ENCODE measurements around the gene SULT1A1. TPM values are rescaled to one million over a fixed set of nuclear protein-coding genes. Genes with fewer than 3 reads are reported as not detected.

SULT1A1 gene
- total and polyA plus RNA-seq, 2 of the 13 experiments (the other 11 are each of a cell fraction or from before 2014, with no cell fraction given), result 114 to 147 TPM

DNA sequence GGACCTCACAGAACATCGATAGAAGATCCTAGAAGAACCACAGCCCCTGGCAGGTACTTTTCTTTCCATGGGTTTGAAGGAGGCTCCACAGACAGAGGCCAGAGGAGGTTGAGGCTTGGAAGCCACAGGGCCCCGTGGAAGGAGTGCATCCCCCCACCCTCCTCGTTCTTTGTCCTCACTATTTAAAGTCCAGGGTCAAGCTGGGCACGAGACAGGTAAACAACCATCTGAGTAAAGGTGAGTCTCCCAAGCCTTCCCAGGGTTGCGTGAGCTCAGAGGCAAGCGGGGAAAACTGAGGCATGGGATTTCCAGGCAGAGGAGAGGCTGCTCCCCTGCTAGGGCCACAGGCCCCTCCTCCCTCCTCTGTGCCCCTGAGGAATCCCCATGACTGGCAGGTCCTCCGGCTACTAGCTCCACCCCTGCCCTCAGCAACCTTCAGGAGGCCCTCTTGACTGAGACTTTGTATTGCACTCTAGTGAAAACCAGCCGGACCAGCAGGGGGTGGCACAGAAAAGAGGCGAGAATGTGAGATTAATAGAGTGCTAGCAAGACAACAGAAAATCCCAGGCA lies 12.1 kb downstream of the SULT1A1 start (continued):
- TF ChIP-seq, protein P1, sequence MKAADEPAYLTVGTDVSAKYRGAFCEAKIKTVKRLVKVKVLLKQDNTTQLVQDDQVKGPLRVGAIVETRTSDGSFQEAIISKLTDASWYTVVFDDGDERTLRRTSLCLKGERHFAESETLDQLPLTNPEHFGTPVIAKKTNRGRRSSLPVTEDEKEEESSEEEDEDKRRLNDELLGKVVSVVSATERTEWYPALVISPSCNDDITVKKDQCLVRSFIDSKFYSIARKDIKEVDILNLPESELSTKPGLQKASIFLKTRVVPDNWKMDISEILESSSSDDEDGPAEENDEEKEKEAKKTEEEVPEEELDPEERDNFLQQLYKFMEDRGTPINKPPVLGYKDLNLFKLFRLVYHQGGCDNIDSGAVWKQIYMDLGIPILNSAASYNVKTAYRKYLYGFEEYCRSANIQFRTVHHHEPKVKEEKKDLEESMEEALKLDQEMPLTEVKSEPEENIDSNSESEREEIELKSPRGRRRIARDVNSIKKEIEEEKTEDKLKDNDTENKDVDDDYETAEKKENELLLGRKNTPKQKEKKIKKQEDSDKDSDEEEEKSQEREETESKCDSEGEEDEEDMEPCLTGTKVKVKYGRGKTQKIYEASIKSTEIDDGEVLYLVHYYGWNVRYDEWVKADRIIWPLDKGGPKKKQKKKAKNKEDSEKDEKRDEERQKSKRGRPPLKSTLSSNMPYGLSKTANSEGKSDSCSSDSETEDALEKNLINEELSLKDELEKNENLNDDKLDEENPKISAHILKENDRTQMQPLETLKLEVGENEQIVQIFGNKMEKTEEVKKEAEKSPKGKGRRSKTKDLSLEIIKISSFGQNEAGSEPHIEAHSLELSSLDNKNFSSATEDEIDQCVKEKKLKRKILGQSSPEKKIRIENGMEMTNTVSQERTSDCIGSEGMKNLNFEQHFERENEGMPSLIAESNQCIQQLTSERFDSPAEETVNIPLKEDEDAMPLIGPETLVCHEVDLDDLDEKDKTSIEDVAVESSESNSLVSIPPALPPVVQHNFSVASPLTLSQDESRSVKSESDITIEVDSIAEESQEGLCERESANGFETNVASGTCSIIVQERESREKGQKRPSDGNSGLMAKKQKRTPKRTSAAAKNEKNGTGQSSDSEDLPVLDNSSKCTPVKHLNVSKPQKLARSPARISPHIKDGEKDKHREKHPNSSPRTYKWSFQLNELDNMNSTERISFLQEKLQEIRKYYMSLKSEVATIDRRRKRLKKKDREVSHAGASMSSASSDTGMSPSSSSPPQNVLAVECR (CRISPR knock-in tag; IDR thresholded peaks at IDR 0.05; ENCODE audit: borderline replicate concordance), result peak; percentile 27; the same call in 1 of the 2 replicates
- 0 out of 2 replicates have a peak, but pooled peaks have one; percentile 55 for TF ChIP-seq CC2D1A (CRISPR knock-in tag; IDR thresholded peaks at IDR 0.05)
- no peak for TF ChIP-seq ZNF484 (CRISPR knock-in tag; IDR thresholded peaks at IDR 0.05; ENCODE audit: borderline replicate concordance, low read depth)
- TF ChIP-seq XBP1 (CRISPR knock-in tag; IDR thresholded peaks at IDR 0.05), result no peak
- peak; percentile 6; the same call in 1 of the 2 replicates for TF ChIP-seq CEBPG (CRISPR knock-in tag; IDR thresholded peaks at IDR 0.05)
- TF ChIP-seq, protein P2, sequence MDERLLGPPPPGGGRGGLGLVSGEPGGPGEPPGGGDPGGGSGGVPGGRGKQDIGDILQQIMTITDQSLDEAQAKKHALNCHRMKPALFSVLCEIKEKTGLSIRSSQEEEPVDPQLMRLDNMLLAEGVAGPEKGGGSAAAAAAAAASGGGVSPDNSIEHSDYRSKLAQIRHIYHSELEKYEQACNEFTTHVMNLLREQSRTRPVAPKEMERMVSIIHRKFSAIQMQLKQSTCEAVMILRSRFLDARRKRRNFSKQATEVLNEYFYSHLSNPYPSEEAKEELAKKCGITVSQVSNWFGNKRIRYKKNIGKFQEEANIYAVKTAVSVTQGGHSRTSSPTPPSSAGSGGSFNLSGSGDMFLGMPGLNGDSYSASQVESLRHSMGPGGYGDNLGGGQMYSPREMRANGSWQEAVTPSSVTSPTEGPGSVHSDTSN (CRISPR knock-in tag; IDR thresholded peaks at IDR 0.05), result peak; percentile 85
- no peak for TF ChIP-seq ZNF724P (CRISPR knock-in tag; IDR thresholded peaks at IDR 0.05; ENCODE audit: borderline replicate concordance)
- peak; percentile 61 for TF ChIP-seq BCL6 (CRISPR knock-in tag; IDR thresholded peaks at IDR 0.05)
- no peak for TF ChIP-seq ZNF615 (CRISPR knock-in tag; IDR thresholded peaks at IDR 0.05; ENCODE audit: borderline replicate concordance)
- peak; percentile 10 for TF ChIP-seq ZNF883 (CRISPR knock-in tag; IDR thresholded peaks at IDR 0.05; ENCODE audit: not compliant biosample characterization)
- peak; percentile 25; the same call in 1 of the 2 replicates for TF ChIP-seq FOXA3 (CRISPR knock-in tag; IDR thresholded peaks at IDR 0.05)
- TF ChIP-seq, protein P3, sequence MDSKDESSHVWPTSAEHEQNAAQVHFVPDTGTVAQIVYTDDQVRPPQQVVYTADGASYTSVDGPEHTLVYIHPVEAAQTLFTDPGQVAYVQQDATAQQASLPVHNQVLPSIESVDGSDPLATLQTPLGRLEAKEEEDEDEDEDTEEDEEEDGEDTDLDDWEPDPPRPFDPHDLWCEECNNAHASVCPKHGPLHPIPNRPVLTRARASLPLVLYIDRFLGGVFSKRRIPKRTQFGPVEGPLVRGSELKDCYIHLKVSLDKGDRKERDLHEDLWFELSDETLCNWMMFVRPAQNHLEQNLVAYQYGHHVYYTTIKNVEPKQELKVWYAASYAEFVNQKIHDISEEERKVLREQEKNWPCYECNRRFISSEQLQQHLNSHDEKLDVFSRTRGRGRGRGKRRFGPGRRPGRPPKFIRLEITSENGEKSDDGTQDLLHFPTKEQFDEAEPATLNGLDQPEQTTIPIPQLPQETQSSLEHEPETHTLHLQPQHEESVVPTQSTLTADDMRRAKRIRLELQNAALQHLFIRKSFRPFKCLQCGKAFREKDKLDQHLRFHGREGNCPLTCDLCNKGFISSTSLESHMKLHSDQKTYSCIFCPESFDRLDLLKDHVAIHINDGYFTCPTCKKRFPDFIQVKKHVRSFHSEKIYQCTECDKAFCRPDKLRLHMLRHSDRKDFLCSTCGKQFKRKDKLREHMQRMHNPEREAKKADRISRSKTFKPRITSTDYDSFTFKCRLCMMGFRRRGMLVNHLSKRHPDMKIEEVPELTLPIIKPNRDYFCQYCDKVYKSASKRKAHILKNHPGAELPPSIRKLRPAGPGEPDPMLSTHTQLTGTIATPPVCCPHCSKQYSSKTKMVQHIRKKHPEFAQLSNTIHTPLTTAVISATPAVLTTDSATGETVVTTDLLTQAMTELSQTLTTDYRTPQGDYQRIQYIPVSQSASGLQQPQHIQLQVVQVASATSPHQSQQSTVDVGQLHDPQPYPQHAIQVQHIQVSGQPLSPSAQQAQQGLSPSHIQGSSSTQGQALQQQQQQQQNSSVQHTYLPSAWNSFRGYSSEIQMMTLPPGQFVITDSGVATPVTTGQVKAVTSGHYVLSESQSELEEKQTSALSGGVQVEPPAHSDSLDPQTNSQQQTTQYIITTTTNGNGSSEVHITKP (CRISPR knock-in tag; IDR thresholded peaks at IDR 0.05; ENCODE audit: low read depth), result 0 out of 2 replicates have a peak, but pooled peaks have one; percentile 10
- TF ChIP-seq, protein P4, sequence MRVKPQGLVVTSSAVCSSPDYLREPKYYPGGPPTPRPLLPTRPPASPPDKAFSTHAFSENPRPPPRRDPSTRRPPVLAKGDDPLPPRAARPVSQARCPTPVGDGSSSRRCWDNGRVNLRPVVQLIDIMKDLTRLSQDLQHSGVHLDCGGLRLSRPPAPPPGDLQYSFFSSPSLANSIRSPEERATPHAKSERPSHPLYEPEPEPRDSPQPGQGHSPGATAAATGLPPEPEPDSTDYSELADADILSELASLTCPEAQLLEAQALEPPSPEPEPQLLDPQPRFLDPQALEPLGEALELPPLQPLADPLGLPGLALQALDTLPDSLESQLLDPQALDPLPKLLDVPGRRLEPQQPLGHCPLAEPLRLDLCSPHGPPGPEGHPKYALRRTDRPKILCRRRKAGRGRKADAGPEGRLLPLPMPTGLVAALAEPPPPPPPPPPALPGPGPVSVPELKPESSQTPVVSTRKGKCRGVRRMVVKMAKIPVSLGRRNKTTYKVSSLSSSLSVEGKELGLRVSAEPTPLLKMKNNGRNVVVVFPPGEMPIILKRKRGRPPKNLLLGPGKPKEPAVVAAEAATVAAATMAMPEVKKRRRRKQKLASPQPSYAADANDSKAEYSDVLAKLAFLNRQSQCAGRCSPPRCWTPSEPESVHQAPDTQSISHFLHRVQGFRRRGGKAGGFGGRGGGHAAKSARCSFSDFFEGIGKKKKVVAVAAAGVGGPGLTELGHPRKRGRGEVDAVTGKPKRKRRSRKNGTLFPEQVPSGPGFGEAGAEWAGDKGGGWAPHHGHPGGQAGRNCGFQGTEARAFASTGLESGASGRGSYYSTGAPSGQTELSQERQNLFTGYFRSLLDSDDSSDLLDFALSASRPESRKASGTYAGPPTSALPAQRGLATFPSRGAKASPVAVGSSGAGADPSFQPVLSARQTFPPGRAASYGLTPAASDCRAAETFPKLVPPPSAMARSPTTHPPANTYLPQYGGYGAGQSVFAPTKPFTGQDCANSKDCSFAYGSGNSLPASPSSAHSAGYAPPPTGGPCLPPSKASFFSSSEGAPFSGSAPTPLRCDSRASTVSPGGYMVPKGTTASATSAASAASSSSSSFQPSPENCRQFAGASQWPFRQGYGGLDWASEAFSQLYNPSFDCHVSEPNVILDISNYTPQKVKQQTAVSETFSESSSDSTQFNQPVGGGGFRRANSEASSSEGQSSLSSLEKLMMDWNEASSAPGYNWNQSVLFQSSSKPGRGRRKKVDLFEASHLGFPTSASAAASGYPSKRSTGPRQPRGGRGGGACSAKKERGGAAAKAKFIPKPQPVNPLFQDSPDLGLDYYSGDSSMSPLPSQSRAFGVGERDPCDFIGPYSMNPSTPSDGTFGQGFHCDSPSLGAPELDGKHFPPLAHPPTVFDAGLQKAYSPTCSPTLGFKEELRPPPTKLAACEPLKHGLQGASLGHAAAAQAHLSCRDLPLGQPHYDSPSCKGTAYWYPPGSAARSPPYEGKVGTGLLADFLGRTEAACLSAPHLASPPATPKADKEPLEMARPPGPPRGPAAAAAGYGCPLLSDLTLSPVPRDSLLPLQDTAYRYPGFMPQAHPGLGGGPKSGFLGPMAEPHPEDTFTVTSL (CRISPR knock-in tag; IDR thresholded peaks at IDR 0.05; ENCODE audit: borderline replicate concordance), result no peak
- TF ChIP-seq TRIM24 (CRISPR knock-in tag; IDR thresholded peaks at IDR 0.05), result no peak
